Thyroid gland (tissue), 4 donors: Measurements from ENCODE around the gene GLRX5. TPM values are rescaled to one million over a fixed set of nuclear protein-coding genes. Genes with fewer than 3 reads are reported as not detected.

Experiments
- DNase-seq, 2 donors: peaks; one replicate each; pipeline ENCODE4 v3.0.0-alpha.2; 2019
- H3K27ac ChIP-seq, 3 donors: fragments of 200-600 bp; sonication (generic); 1 replicate in 2 of 3; 2 replicates in 1 of 3; pipeline ENCODE4 v1.5.1; 2016 to 2019; ENCODE audit warnings: mild to moderate bottlenecking in 1 of 3, moderate library complexity in 1 of 3
- H3K27me3 ChIP-seq: fragments of 200-600 bp; sonication (generic); one replicate; pipeline ENCODE4 v1.5.1; 2019
- H3K36me3 ChIP-seq, 2 donors: fragments of 200-600 bp; sonication (generic); one replicate each; pipeline ENCODE4 v1.5.1; 2016 to 2019
- H3K4me1 ChIP-seq, 2 donors: fragments of 200-600 bp; sonication (generic); one replicate each; pipeline ENCODE4 v1.5.1; 2017 to 2019
- H3K4me3 ChIP-seq, 3 donors: fragments of 200-600 bp; sonication (generic); replicated peaks in 1 of 3; 1 replicate in 2 of 3; 2 replicates in 1 of 3; pipeline ENCODE4 v1.5.1; 2016; ENCODE audit warnings: mild to moderate bottlenecking in 1 of 3
- H3K9me3 ChIP-seq: fragments of 200-600 bp; sonication (generic); one replicate; pipeline ENCODE4 v1.5.1; 2017
- POLR2A ChIP-seq, 2 donors: fragments of 450-650 bp; IDR thresholded peaks; one replicate each; pipeline ENCODE4 v1.6.1; 2017; ENCODE audit warnings: antibody characterized with exemption in 2 of 2, mild to moderate bottlenecking in 2 of 2, moderate library complexity in 1 of 2
- WGBS, 2 donors: methylation state at CpG; one replicate each; pipeline ENCODE4 v1.1.5; 2017; 5-methylcytosine and 5-hydroxymethylcytosine counted together
- intact Hi-C: fragments of 100-400 bp; cut with DNase I; formaldehyde crosslinking; loops from one replicate; pipeline ENCODE4 v1.15.1; 2023
- total RNA-seq, 4 donors: library from RNA; depleted of rRNA; stranded (reverse); fragments of >200 nt; gene quantifications; one replicate each; pipeline ENCODE4 v1.2.3, GENCODE V29; 2016
- TF ChIP-seq, protein P1 (sequence below), 6 experiments: fragments of 200-600 bp in 3 of 6; fragments of 450-650 bp in 3 of 6; sonication (generic) in 3 of 6; IDR thresholded peaks; one replicate each; pipeline ENCODE4 v1.5.1; 2016 to 2019; ENCODE audit warnings: antibody characterized with exemption in 6 of 6, mild to moderate bottlenecking in 2 of 6, inconsistent platforms in 1 of 6, moderate library complexity in 1 of 6

GLRX5 gene
- total RNA-seq, 4 donors from 2014 or later: 33.9 to 64.1 (median 41.3) TPM

GRCh38 chr14:95527387-95528002 lies 7.4 kb upstream of the GLRX5 start:
- DNase-seq: peak; percentile 56 to 59

DNA sequence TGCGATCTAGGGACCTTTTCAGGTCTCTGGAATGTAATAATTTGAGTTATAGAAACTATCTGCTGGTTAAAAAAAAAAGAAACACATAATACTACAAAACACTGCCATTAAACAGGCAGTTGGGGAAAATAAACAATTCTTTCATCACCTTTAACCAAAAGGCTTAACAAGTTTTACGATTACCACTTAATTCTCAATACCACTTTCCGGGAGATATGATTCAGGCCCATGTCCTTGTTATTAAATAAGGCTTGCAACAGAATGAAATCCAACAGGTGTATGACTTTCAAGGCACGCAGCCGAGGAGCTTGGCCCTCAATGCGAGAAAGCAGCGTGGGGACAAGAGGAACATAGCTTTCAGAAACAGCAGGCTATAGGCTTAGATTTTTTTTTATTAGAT lies 5.6 kb upstream of the GLRX5 start:
- intact Hi-C loops: no loop called here
- Histone ChIP-seq H3K27ac (no peak overlapping the region), H3K4me1 (peaks cover 33 to 40% of the 10 kb centered on the region in 2 donors)

More at GRCh38 chr14:95527387-95528002, 7.4 kb upstream of the GLRX5 start:
- no peak for TF ChIP-seq POLR2A (IDR thresholded peaks at IDR 0.05)
- TF ChIP-seq, protein P1, sequence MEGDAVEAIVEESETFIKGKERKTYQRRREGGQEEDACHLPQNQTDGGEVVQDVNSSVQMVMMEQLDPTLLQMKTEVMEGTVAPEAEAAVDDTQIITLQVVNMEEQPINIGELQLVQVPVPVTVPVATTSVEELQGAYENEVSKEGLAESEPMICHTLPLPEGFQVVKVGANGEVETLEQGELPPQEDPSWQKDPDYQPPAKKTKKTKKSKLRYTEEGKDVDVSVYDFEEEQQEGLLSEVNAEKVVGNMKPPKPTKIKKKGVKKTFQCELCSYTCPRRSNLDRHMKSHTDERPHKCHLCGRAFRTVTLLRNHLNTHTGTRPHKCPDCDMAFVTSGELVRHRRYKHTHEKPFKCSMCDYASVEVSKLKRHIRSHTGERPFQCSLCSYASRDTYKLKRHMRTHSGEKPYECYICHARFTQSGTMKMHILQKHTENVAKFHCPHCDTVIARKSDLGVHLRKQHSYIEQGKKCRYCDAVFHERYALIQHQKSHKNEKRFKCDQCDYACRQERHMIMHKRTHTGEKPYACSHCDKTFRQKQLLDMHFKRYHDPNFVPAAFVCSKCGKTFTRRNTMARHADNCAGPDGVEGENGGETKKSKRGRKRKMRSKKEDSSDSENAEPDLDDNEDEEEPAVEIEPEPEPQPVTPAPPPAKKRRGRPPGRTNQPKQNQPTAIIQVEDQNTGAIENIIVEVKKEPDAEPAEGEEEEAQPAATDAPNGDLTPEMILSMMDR (IDR thresholded peaks at IDR 0.05): peak; percentile 54 to 82 (median 72)
- Histone ChIP-seq H3K9me3 (no peaks in the 10 kb centered on the region), H3K4me3 (no peak overlapping the region), H3K36me3 (no peaks in the 10 kb centered on the region), H3K4me1 (peaks cover 34 to 43% of the 10 kb centered on the region in 2 donors), H3K27ac (peak overlapping the region; percentile 31 to 69 (median 66)), H3K27me3 (no peaks in the 10 kb centered on the region)
- intact Hi-C loops: no loop called here
- 61 to 63% methylated on average over 4 of the region's 4 CpGs for WGBS, 2 donors

GRCh38 chr14:95530473-95531276 lies 4.2 kb upstream of the GLRX5 start:
- no peaks in the 10 kb centered on the region for H3K36me3 ChIP-seq
- H3K27me3 ChIP-seq: no peaks in the 10 kb centered on the region
- peaks cover 32 to 34% of the 10 kb centered on the region in 2 donors for H3K4me1 ChIP-seq
- no peak overlapping the region for H3K4me3 ChIP-seq
- no peak for DNase-seq
- H3K27ac ChIP-seq: no peak overlapping the region
- TF ChIP-seq POLR2A (IDR thresholded peaks at IDR 0.05): no peak
- TF ChIP-seq, protein P1 (IDR thresholded peaks at IDR 0.05): no peak
- intact Hi-C loops: loop anchor here (5.0 kb wide), 1 partner anchor 88 kb away; no protein-coding TSS in a partner anchor
- H3K9me3 ChIP-seq: no peaks in the 10 kb centered on the region
- WGBS, 2 donors: 81 to 85% methylated on average over 13 of the region's 13 CpGs

More for the DNA sequence above, 5.6 kb upstream of the GLRX5 start:
- DNase-seq: no peak
- H3K4me3 ChIP-seq: no peak overlapping the region
- no peaks in the 10 kb centered on the region for H3K9me3 ChIP-seq
- no peaks in the 10 kb centered on the region for H3K36me3 ChIP-seq
- TF ChIP-seq, protein P1 (IDR thresholded peaks at IDR 0.05): no peak
- no peak for TF ChIP-seq POLR2A (IDR thresholded peaks at IDR 0.05)
- no peaks in the 10 kb centered on the region for H3K27me3 ChIP-seq
- WGBS, 2 donors: 97% methylated on average over 7 of the region's 7 CpGs

DNA sequence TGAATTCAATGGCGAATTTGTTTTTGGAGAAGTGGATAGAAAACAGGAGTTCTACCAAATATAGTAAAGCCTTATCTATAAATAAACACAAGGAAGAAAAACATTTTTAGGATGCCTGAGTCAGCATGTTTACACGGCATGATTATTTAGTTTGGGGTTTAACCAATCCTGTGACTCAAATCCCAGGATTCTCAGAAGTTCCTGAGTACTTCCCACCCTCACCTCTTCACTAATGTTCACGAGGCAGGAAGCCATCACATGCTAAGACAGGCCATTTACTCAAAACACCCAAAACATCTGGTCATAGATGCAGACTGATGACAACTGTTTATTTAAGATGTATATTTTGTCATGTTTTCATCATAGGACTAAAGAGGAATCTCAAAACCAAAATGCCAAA lies 3.4 kb upstream of the GLRX5 start:
- Histone ChIP-seq H3K36me3 (no peaks in the 10 kb centered on the region), H3K27me3 (no peaks in the 10 kb centered on the region), H3K4me1 (peaks cover 33 to 35% of the 10 kb centered on the region in 2 donors), H3K4me3 (no peak overlapping the region), H3K27ac (no peak overlapping the region), H3K9me3 (no peaks in the 10 kb centered on the region)
- intact Hi-C loops: loop anchor here (5.0 kb wide), 1 partner anchor 89 kb away; no protein-coding TSS in a partner anchor
- no peak for TF ChIP-seq POLR2A (IDR thresholded peaks at IDR 0.05)
- TF ChIP-seq, protein P1 (IDR thresholded peaks at IDR 0.05): no peak
- WGBS, 2 donors: 51 to 59% methylated on average over 3 of the region's 3 CpGs
- DNase-seq: no peak

- intact Hi-C loops: loop anchor here (5.0 kb wide), 1 partner anchor 90 kb away; no protein-coding TSS in a partner anchor
- Histone ChIP-seq H3K4me3 (no peak overlapping the region), H3K9me3 (no peaks in the 10 kb centered on the region), H3K36me3 (no peaks in the 10 kb centered on the region), H3K27ac (no peak overlapping the region), H3K27me3 (no peaks in the 10 kb centered on the region), H3K4me1 (peaks cover 33 to 37% of the 10 kb centered on the region in 2 donors)
- TF ChIP-seq POLR2A (IDR thresholded peaks at IDR 0.05): no peak
- TF ChIP-seq, protein P1 (IDR thresholded peaks at IDR 0.05): no peak
- no peak for DNase-seq
- WGBS, 2 donors: 54 to 56% methylated on average over 3 of the region's 3 CpGs
Measured at GRCh38 chr14:95531969-95532368, 2.9 kb upstream of the GLRX5 start.
